ENCODE data around the gene KCMF1.

GRCh38 chr2:85008252-85008651, 37.3 kb downstream of the KCMF1 start:
- no peak for TF ChIP-seq CTCF (IDR thresholded peaks at IDR 0.05)
- no peak for TF ChIP-seq EP300 (IDR thresholded peaks at IDR 0.05; ENCODE audit: low read depth)
- TF ChIP-seq POLR2A (IDR thresholded peaks at IDR 0.05), result no peak
- TF ChIP-seq POLR2AphosphoS5 (IDR thresholded peaks at IDR 0.05), result no peak

Data from transverse colon (tissue), 4 donors.